ENCODE data around the gene KIAA1328.

DNA sequence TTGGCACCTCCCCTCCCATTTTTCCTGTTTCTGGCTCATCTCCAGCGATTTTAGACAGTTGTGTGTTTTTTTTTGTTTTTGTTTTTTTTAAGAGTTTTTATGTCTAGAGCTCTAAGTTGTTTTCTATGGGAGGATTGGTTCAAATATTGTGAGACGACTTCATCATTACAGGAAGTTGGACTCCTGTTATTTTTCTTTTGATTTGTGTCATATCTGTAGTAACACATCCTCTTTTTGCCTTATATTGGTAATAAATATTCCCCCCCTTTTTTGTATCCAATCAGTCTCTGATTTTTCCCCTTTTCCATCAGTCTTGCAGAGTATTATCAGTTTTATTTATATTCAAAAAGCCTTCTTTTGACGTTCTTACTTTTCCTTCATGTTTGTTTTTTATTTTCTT, 89.0 kb downstream of the KIAA1328 start:
- TF ChIP-seq CTCF (IDR thresholded peaks at IDR 0.05) (no peak), ZFX (IDR thresholded peaks at IDR 0.05; ENCODE audit: borderline replicate concordance) (no peak)

All from 22Rv1 (cell line).